OCI-LY3 (cell line): ENCODE results near the gene SLIT1.

Experiments
- EZH2phosphoT487 ChIP-seq: fragments of 200-600 bp; shearing (Covaris generic); IDR thresholded peaks from 2 replicates; pipeline ENCODE4 v1.6.1; 2018; ENCODE audit warnings: antibody characterized with exemption, mixed run types, low read depth
- TF ChIP-seq, protein P1 (sequence below): fragments of 200-600, 300-600 bp; sonication (generic); IDR thresholded peaks from 2 replicates; pipeline ENCODE4 v1.5.1; 2014; ENCODE audit warnings: antibody characterized with exemption, low read length, low read depth

GRCh38 chr10:96996275-96996965, 189.3 kb downstream of the SLIT1 start:
- TF ChIP-seq, protein P1, sequence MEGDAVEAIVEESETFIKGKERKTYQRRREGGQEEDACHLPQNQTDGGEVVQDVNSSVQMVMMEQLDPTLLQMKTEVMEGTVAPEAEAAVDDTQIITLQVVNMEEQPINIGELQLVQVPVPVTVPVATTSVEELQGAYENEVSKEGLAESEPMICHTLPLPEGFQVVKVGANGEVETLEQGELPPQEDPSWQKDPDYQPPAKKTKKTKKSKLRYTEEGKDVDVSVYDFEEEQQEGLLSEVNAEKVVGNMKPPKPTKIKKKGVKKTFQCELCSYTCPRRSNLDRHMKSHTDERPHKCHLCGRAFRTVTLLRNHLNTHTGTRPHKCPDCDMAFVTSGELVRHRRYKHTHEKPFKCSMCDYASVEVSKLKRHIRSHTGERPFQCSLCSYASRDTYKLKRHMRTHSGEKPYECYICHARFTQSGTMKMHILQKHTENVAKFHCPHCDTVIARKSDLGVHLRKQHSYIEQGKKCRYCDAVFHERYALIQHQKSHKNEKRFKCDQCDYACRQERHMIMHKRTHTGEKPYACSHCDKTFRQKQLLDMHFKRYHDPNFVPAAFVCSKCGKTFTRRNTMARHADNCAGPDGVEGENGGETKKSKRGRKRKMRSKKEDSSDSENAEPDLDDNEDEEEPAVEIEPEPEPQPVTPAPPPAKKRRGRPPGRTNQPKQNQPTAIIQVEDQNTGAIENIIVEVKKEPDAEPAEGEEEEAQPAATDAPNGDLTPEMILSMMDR, result no peak
- no peak for TF ChIP-seq EZH2phosphoT487
